HG02840 (cell line): Measurements from ENCODE around the gene GRIK1.
"Not testable (repeated sequence)": the region's sequence is repeated elsewhere in the genome, so short reads cannot be mapped to it uniquely, and the experiment has no call there.

Source experiments
- ATAC-seq: cut with Tn5 transposase; IDR thresholded peaks from one replicate; pipeline ENCODE4 v1.9.1; 2021; ENCODE audit warnings: mild to moderate bottlenecking, moderate library complexity, moderate number of reproducible peaks; ENCODE audit not compliant: unreplicated experiment, low FRiP score

GRIK1 gene

DNA sequence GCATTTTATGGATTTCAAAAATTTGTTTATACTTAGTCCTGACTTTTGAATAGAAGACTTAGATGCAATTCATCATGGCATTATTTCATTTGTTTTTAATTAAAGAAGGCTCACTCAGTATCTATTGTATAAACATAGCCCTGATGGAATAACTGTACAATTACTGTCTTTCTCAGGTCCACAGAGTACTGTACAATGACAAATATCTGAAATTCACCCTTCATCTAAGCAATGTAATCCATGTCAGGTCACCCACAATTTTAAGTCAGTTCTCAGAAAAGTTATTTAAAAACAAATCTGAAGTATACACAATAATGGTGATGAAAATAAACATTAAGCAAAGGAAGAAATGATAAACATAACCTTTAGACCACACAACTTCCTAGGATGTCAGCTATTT lies 311.9 kb downstream of the GRIK1 start:
- ATAC-seq = no peak

- ATAC-seq = no peak
Measured at GRCh38 chr21:29626801-29627470, 312.9 kb downstream of the GRIK1 start.

GRCh38 chr21:29625990-29626389 lies 313.8 kb downstream of the GRIK1 start:
- no peak for ATAC-seq

DNA sequence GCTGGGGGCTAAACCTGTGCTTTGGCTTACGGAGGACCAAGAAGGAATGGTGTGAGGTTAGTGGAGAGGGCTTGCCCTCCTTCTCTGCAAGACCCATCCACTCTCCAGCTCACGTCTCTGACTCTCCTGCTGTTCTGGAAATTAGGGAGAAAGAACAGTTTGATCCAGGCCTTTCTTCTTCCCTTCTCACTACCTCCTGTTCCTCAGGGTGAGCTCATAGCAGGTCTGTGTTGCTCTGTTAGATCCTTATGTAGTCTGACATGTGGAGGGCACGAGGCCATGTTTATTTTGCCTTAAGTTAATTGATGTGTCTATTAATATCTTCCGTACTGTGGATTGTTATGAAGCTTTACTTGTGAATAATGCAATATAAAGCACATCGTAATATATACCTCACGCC lies 315.0 kb downstream of the GRIK1 start:
- no peak for ATAC-seq

- no peak for ATAC-seq
Measured at GRCh38 chr21:29621525-29621924, 318.3 kb downstream of the GRIK1 start.

- no peak for ATAC-seq
Measured at GRCh38 chr21:29616209-29616751, 323.5 kb downstream of the GRIK1 start.

- no peak for ATAC-seq
Measured at GRCh38 chr21:29613877-29614276, 325.9 kb downstream of the GRIK1 start.

DNA sequence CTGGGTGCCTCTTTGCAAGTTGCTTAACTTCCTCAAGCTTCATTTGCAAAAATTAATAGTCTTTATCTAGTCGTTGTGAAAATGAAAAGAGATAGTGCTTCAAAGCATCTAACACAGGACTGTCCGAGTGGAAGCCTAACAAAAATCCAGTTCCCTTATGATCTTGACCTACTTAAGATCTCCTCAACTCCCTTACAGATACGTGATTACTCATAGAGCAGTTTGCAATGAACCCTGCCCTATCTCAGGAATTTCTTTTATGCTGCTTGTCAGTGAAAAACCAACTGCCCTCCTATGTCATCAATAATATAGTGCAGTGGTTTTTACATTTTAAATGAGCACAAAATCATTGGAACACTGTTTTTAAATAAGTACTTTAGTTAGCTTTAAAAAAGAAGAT lies 326.8 kb downstream of the GRIK1 start:
- no peak for ATAC-seq

DNA sequence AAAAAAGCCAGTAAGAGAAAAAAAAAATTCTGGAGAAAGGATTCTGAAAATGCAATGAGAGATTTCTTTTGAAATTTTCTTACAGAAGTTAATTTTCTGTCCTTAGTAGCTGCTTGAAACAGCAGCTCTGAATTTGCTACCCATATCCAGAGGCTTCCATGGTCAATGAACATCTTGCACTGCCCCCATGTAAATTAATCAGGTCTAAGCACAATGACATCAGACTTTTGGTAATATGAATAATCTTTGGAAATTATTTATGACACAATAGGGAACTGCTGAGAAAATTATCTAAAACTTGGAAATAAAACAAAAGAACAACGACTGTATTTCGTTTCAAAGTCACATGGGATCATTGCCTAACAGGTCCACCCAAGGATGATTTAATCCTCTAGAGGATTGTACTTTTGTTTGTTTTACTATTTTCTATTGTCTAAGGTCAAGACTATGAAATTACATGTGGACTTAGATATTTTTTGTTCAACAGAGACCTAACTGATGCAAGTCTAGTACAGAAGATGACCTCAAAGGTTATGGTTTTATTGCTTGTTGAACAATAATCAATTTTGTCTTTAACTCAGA lies 328.9 kb downstream of the GRIK1 start:
- no peak for ATAC-seq

DNA sequence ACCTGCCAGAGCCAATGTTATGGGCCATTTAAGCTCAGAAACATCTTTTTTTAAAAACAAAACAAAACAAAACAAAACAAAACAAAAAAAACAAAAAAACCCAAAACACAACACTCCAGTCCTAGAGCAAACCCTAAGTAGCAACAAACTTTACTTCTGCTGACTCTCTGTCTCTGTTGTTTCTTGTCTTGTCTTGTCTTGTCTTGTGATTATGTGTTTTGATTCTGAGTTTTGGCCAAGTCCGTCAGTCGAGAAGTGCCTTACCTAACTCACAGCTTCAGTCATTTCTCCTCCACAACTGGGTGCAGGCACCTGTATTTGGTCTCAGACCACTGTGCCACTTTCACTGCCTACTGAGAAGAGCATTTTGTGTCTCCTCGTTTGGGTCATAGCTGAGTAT lies 333.2 kb downstream of the GRIK1 start:
- ATAC-seq = no peak

DNA sequence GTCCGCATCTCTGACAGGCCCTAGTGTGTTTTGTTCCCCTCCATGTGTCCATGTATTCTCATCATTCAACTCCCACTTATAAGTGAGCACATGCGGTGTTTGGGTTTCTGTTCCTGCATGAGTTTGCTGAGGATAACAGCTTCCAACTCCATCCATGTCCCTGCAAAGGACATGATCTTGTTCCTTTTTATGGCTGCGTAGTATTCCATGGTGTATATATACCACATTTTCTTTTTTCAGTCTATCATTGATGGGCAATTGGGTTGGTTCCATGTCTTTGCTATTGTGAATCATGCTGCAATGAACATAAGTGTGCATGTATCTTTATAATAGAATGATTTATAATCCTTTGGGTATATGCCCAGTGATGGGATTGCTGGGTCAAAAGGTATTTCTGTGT lies 334.6 kb downstream of the GRIK1 start:
- ATAC-seq = not testable (repeated sequence)

DNA sequence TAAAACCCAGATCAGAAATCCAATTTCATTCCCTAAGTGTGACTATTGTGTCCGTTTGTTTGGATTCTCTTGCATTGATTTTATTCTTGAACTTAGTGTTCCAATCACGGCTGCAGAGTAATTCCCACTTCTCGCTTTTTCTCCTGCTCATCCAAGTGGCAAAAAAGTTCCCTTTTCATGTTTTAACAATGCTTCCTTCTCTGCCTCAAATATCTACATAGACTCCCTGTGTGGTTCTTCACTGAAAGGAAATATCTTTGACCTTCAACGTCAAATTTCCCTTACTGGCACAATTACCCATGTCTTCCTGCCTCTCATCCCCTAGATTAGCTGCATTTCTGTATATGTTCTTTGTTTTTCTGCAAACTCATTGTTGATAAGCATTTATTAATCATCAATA lies 335.7 kb downstream of the GRIK1 start:
- ATAC-seq = no peak

GRCh38 chr21:29601047-29601446 lies 338.7 kb downstream of the GRIK1 start:
- no peak for ATAC-seq

- no peak for ATAC-seq
Measured at GRCh38 chr21:29586696-29587095, 353.1 kb downstream of the GRIK1 start.

DNA sequence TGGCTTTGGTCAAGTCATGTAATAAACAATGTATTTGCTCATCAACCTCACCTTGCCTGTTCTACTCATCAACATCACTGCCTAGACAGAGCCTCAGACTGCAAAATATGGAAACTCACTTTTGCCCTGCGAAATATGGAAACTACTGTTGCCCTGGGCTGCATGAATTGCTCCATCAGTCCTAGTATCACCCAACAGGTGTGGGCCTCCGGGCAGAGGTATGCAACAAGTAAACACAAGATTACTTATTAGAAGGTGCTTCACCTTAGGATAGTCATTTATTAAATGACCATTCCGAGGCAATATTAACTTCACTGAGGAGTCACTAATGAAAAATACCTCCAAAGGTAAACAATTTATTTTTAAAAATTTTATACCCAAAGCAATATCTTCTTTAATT lies 354.3 kb downstream of the GRIK1 start:
- ATAC-seq = no peak

GRCh38 chr21:29583424-29583924 lies 356.3 kb downstream of the GRIK1 start:
- ATAC-seq = no peak

- ATAC-seq = no peak
Measured at GRCh38 chr21:29582855-29583254, 356.9 kb downstream of the GRIK1 start.

- no peak for ATAC-seq
Measured at GRCh38 chr21:29581393-29581792, 358.4 kb downstream of the GRIK1 start.

DNA sequence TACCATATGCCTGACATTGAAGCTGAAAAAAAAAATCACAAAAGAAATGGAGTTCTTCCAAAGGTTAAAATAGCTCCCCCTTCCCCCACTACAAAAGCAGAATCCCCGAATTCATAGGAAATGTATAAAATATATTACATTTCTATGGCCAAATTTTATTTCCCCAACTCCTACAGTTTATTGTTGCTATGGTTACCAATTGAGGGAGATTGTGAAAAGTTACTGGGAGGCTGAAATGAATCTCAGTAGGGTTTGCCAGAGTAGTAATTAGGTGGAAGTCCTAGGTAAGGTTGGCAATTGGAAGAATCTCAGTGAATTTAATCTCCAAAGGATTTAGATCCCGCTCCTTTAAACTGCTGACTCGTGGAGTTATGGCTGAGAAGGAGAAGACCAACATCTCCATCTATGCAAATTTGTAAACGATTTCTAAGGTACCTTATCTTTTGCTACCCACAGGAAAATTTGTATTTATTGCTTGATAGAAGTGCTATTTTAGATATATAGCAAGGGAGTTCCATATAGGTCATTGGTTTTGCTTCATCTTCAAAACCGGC lies 359.0 kb downstream of the GRIK1 start:
- ATAC-seq = no peak

DNA sequence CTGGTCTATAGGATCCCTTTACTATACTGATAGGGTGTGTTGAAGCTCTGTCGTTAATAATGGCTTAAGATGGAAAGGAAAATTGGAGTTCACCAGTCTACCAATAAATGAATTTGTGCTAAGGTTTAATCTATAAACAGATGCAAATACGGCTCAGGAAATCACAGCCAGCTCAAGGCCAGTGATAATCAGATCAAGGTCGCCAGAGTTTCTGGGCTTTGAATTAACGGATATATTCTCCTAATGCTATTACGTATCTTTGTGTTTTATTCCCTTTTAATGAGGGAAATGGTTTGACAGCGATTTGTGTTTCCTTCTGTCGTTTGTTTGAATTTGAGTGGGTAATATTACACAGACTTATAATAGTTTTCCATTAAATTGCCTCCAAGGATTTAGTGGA lies 361.5 kb downstream of the GRIK1 start:
- ATAC-seq = no peak

- no peak for ATAC-seq
Measured at GRCh38 chr21:29571949-29572348, 367.8 kb downstream of the GRIK1 start.
